HEK293T (cell line): ENCODE measurements around the gene BASP1.
"Not testable (repeated sequence)": the region's sequence is repeated elsewhere in the genome, so short reads cannot be mapped to it uniquely, and the experiment has no call there.

Experiments used
- CTCF ChIA-PET: fragments of 350-600 bp; formaldehyde crosslinking; extraction: SDS; loops from one replicate; lab custom pipeline; 2021; ENCODE audit warnings: antibody characterized with exemption, inconsistent platforms; lab: Yijun Ruan, JAX
- POLR2A ChIA-PET: fragments of 350-600 bp; formaldehyde crosslinking; extraction: SDS; loops from one replicate; lab custom pipeline; 2020; ENCODE audit warnings: antibody characterized with exemption, inconsistent platforms; lab: Yijun Ruan, JAX
- DNase-seq: peaks from one replicate; pipeline ENCODE4 v3.0.0; 2012; ENCODE audit warnings: mixed read lengths; ENCODE audit errors: extremely low spot score
- ARNT ChIP-seq: fragments of 450-650 bp; IDR thresholded peaks from 2 replicates; pipeline ENCODE4 v1.6.1; 2017; ENCODE audit warnings: mild to moderate bottlenecking
- BHLHE40 ChIP-seq: fragments of 450-650 bp; IDR thresholded peaks from 2 replicates; pipeline ENCODE4 v1.6.1; 2016; ENCODE audit warnings: mild to moderate bottlenecking, moderate library complexity, borderline replicate concordance
- CTBP1 ChIP-seq: fragments of 450-650 bp; IDR thresholded peaks from 2 replicates; pipeline ENCODE4 v1.6.1; 2016; ENCODE audit warnings: borderline replicate concordance
- ELF4 ChIP-seq: fragments of 450-650 bp; IDR thresholded peaks from 2 replicates; pipeline ENCODE4 v1.6.1; 2017; ENCODE audit warnings: antibody characterized with exemption
- FOXA1 ChIP-seq: fragments of 450-650 bp; IDR thresholded peaks from 2 replicates; pipeline ENCODE4 v1.6.1; 2016; ENCODE audit warnings: mild to moderate bottlenecking
- FOXK2 ChIP-seq: fragments of 450-650 bp; IDR thresholded peaks from 2 replicates; pipeline ENCODE4 v1.6.1; 2016; ENCODE audit warnings: mild to moderate bottlenecking
- FOXM1 ChIP-seq: fragments of 450-650 bp; IDR thresholded peaks from 2 replicates; pipeline ENCODE4 v1.6.1; 2017; ENCODE audit warnings: mild to moderate bottlenecking, borderline replicate concordance
- HDGF ChIP-seq: fragments of 450-650 bp; IDR thresholded peaks from 2 replicates; pipeline ENCODE4 v1.6.1; 2017; ENCODE audit warnings: antibody characterized with exemption, borderline replicate concordance
- L3MBTL2 ChIP-seq: fragments of 450-650 bp; conservative IDR thresholded peaks from 2 replicates; pipeline ENCODE4 v1.6.1; 2016; ENCODE audit warnings: mild to moderate bottlenecking
- LEF1 ChIP-seq: fragments of 450-650 bp; IDR thresholded peaks from 2 replicates; pipeline ENCODE4 v1.6.1; 2017; ENCODE audit warnings: mild to moderate bottlenecking, borderline replicate concordance
- SP1 ChIP-seq: fragments of 450-650 bp; IDR thresholded peaks from 2 replicates; pipeline ENCODE4 v1.6.1; 2017
- SUZ12 ChIP-seq: fragments of 450-650 bp; IDR thresholded peaks from 2 replicates; pipeline ENCODE4 v1.6.1; 2016; ENCODE audit warnings: mild to moderate bottlenecking
- TARDBP ChIP-seq: fragments of 450-650 bp; IDR thresholded peaks from 2 replicates; pipeline ENCODE4 v1.6.1; 2016
- ZNF384 ChIP-seq: fragments of 450-650 bp; IDR thresholded peaks from 2 replicates; pipeline ENCODE4 v1.6.1; 2016

The BASP1 gene

DNA sequence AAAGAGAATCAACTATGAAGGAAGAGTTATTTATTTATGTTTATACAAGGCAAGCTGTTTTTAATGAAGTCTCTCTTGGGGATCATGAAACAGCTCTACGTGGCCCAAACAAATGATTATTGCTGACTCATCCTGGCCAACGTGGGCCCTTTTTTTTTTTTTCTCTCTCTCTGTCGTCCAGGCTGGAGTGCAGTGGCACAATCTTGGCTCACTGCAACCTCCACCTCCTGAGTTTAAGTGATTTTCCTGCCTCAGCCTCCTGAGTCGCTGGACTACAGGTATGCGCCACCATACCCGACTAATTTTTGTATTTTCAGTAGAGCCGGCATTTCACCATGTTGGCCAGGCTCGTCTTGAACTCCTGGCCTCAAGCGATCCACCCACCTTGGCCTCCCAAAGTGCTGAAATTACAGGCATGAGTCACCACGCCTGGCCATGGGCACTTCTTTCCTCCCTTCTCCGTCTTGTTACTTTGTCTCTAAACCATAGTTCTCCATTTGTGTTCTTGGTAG, 98.3 kb downstream of the BASP1 start:
- POLR2A ChIA-PET, result interaction anchor here (1.1 to 1.3 kb wide), 3 partner anchors 9 to 98 kb away, joined by 3 to 4 read pairs (median 3); no protein-coding TSS in a partner anchor
- DNase-seq, result no peak
- CTCF ChIA-PET, result no interaction called here
- TF ChIP-seq BHLHE40 (no peak), ZNF384 (peak; percentile 75)

- ChIA-PET CTCF (no interaction called here), POLR2A (interaction anchor here (0.6 to 1.1 kb wide), 2 partner anchors 11 to 81 kb away, joined by 3 to 4 read pairs; no protein-coding TSS in a partner anchor)
- TF ChIP-seq L3MBTL2 (no peak), SP1 (no peak), FOXK2 (no peak), TARDBP (no peak), HDGF (no peak), FOXA1 (no peak), CTBP1 (no peak)
- DNase-seq, result no peak
These were observed 99.6 kb downstream of the BASP1 start for GRCh38 chr5:17316970-17317459.

GRCh38 chr5:17317473-17317872, 100.0 kb downstream of the BASP1 start:
- TF ChIP-seq ARNT (no peak), L3MBTL2 (no peak)
- ChIA-PET POLR2A (no interaction called here), CTCF (no interaction called here)
- DNase-seq, result no peak

DNA sequence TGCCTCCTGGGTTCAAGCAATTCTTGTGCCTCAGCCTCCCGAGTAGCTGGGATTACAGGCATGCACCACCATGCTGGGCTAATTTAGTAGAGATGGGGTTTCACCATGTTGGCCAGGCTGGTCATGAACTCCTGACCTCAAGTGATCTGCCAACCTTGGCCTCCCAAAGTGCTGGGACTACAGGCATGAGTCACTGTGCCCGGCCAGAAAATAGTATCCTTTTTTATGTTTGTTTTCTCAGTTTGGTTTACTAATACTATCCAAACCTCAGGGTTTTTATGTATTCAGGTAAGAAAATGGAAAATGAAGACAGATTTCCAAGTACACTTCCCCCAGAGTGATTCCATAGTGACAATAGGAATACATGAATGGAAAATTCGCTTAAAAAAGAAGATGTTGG, 101.7 kb downstream of the BASP1 start:
- DNase-seq, result not testable (repeated sequence)
- ChIA-PET POLR2A (interaction anchor here (0.8 kb wide), 1 partner anchor 8 kb away, joined by 3 read pairs; no protein-coding TSS in a partner anchor), CTCF (interaction anchor here (0.5 kb wide), 1 partner anchor 607 kb away, joined by 6 read pairs; no protein-coding TSS in a partner anchor)

DNA sequence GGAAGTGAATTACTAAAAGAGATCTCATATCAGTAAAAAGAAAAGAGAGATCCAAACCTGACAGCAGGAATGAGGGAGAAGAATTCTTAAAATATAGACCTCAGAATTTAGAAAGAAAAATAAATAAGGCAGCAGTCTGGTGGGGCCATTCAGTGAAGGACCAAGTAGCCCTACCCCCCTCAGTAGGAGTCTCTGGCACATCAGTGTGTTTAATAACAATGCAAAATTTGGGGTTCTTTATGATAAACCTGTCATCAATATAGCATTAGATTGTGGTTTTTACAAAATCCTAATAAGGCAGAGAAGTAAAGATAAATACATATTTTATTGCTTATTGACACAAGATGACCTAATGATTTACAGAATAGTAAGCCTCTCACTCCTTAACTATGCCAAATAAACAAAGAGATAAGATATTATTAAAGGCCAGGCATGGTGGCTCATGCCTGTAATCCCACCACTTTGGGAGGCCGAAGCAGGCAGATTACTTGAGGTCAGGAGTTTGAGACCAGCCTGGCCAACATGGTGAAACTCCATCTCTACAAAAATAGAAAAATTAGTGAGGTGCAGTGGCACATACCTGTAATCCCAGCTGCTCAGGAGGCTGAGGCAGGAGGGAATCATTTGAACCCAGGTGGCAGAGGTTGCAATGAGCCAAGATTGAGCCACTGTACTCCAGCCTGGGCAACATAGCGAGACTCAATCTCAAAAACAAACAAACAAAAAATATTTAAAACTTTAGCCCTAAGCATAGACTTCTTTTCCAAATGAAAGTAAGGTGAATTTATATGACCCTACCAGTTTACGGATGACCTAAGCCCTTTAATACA, 108.6 kb downstream of the BASP1 start:
- POLR2A ChIA-PET, result interaction anchor here (0.6 to 1.5 kb wide), 5 partner anchors 20 to 110 kb away, joined by 3 to 9 read pairs (median 5); partner anchors contain the start of gene BASP1
- CTCF ChIA-PET, result no interaction called here
- no peak for DNase-seq
- no peak for TF ChIP-seq TARDBP
- TF ChIP-seq FOXK2, result no peak
- no peak for TF ChIP-seq ARNT
- TF ChIP-seq CTBP1, result no peak
- no peak for TF ChIP-seq LEF1
- TF ChIP-seq FOXM1, result no peak
- TF ChIP-seq SUZ12, result no peak
- TF ChIP-seq ELF4, result no peak
